Measurements from ENCODE around the gene DES. TPM values are rescaled to one million over a fixed set of nuclear protein-coding genes. Genes with fewer than 3 reads are reported as not detected.

Gene DES
- total and polyA plus RNA-seq, 2 of the 13 experiments (the other 11 are each of a cell fraction or from before 2014, with no cell fraction given) = not detected

- TF ChIP-seq ZNF556 (CRISPR knock-in tag; IDR thresholded peaks at IDR 0.05; ENCODE audit: borderline replicate concordance) = peak; percentile 96; the same call in 1 of the 2 replicates
- TF ChIP-seq DPF2 (CRISPR knock-in tag; IDR thresholded peaks at IDR 0.05; ENCODE audit: borderline replicate concordance, low read depth) = no peak
- no peak for TF ChIP-seq JUNB (CRISPR knock-in tag; IDR thresholded peaks at IDR 0.05; ENCODE audit: borderline replicate concordance)
- TF ChIP-seq ATF1 (CRISPR knock-in tag; IDR thresholded peaks at IDR 0.05) = no peak
- TF ChIP-seq BCL6 (CRISPR knock-in tag; IDR thresholded peaks at IDR 0.05) = peak; percentile 9; the same call in 1 of the 2 replicates
- no peak for TF ChIP-seq ZNF569 (CRISPR knock-in tag; IDR thresholded peaks at IDR 0.05; ENCODE audit: borderline replicate concordance)
- TF ChIP-seq NCOR1 (IDR thresholded peaks at IDR 0.05; ENCODE audit: borderline replicate concordance, low read length) = peak; percentile 86
- TF ChIP-seq NFYC (CRISPR knock-in tag; IDR thresholded peaks at IDR 0.05) = no peak; the same call in 1 of the 2 replicates
- no peak for TF ChIP-seq ZBTB42 (CRISPR knock-in tag; IDR thresholded peaks at IDR 0.05)
- TF ChIP-seq POLR2AphosphoS5 (IDR thresholded peaks at IDR 0.05; ENCODE audit: low read depth, low read length) = peak; percentile 52; the same call in 1 of the 2 replicates
- 0 out of 2 replicates have a peak, but pooled peaks have one; percentile 74 for TF ChIP-seq ZMAT3 (CRISPR knock-in tag; conservative IDR thresholded peaks at IDR 0.05)
- TF ChIP-seq MNT (IDR thresholded peaks at IDR 0.05) = no peak
- no peak for TF ChIP-seq CHD2 (IDR thresholded peaks at IDR 0.05; ENCODE audit: low read depth, low read length)
- peak; percentile 66; the same call in 1 of the 2 replicates for TF ChIP-seq ZFP90 (CRISPR knock-in tag; IDR thresholded peaks at IDR 0.05; ENCODE audit: borderline replicate concordance)
- no peak for TF ChIP-seq HNRNPL (IDR thresholded peaks at IDR 0.05; ENCODE audit: low read depth, low read length)
- TF ChIP-seq ZNF598 (CRISPR knock-in tag; IDR thresholded peaks at IDR 0.05; ENCODE audit: borderline replicate concordance) = 0 out of 2 replicates have a peak, but pooled peaks have one; percentile 57
- peak; percentile 37; the same call in 1 of the 2 replicates for TF ChIP-seq ZNF589 (CRISPR knock-in tag; conservative IDR thresholded peaks at IDR 0.05)
- TF ChIP-seq FOXK1 (CRISPR knock-in tag; IDR thresholded peaks at IDR 0.05; ENCODE audit: borderline replicate concordance, low read depth) = no peak
- TF ChIP-seq ZNF33A (CRISPR knock-in tag; IDR thresholded peaks at IDR 0.05; ENCODE audit: borderline replicate concordance) = no peak
- TF ChIP-seq, protein P1, sequence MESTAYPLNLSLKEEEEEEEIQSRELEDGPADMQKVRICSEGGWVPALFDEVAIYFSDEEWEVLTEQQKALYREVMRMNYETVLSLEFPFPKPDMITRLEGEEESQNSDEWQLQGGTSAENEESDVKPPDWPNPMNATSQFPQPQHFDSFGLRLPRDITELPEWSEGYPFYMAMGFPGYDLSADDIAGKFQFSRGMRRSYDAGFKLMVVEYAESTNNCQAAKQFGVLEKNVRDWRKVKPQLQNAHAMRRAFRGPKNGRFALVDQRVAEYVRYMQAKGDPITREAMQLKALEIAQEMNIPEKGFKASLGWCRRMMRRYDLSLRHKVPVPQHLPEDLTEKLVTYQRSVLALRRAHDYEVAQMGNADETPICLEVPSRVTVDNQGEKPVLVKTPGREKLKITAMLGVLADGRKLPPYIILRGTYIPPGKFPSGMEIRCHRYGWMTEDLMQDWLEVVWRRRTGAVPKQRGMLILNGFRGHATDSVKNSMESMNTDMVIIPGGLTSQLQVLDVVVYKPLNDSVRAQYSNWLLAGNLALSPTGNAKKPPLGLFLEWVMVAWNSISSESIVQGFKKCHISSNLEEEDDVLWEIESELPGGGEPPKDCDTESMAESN (CRISPR knock-in tag; conservative IDR thresholded peaks at IDR 0.05) = peak; percentile 90
- no peak for TF ChIP-seq ZNF780A (CRISPR knock-in tag; IDR thresholded peaks at IDR 0.05)
- no peak for TF ChIP-seq LCORL (IDR thresholded peaks at IDR 0.05)
- peak; percentile 63 for TF ChIP-seq LCORL (CRISPR knock-in tag; IDR thresholded peaks at IDR 0.05)
- TF ChIP-seq, protein P2, sequence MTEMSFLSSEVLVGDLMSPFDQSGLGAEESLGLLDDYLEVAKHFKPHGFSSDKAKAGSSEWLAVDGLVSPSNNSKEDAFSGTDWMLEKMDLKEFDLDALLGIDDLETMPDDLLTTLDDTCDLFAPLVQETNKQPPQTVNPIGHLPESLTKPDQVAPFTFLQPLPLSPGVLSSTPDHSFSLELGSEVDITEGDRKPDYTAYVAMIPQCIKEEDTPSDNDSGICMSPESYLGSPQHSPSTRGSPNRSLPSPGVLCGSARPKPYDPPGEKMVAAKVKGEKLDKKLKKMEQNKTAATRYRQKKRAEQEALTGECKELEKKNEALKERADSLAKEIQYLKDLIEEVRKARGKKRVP (CRISPR knock-in tag; IDR thresholded peaks at IDR 0.05) = no peak
- TF ChIP-seq SP140L (CRISPR knock-in tag; IDR thresholded peaks at IDR 0.05; ENCODE audit: borderline replicate concordance) = peak; percentile 92; the same call in 1 of the 2 replicates
- TF ChIP-seq ZNF251 (CRISPR knock-in tag; IDR thresholded peaks at IDR 0.05) = no peak
- no peak for TF ChIP-seq ZNF460 (CRISPR knock-in tag; IDR thresholded peaks at IDR 0.05; ENCODE audit: borderline replicate concordance)
Measured at GRCh38 chr2:219388121-219388906, 29.9 kb upstream of the DES start (continued).

Measured in HepG2 (cell line).